T-helper 22 cell (primary cell): Measurements from ENCODE around the gene VEGFC.

Experiments used
- DNase-seq: peaks from one replicate; pipeline ENCODE4 v3.0.0-alpha.2; 2020; ENCODE audit warnings: low read depth

VEGFC gene

DNA sequence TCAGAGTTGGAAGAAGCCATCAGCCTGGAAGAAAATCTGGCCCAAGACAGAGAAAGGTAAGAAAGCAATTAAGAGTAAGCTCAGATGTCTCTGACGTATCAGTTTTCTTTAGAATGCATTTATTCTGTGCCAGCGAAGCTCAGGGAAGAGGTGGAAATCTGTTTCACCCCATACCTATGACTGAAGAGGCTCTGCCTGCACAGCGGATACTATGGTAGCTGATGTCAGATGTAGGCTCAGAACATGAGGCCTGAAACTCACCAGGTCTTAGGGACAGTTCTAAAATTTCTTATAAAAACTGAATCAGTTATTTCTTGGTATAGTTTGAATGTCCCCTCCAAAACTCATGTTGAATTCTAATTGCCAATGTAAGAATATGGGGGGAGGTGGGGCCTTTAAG, 30.9 kb downstream of the VEGFC start:
- no peak for DNase-seq

DNA sequence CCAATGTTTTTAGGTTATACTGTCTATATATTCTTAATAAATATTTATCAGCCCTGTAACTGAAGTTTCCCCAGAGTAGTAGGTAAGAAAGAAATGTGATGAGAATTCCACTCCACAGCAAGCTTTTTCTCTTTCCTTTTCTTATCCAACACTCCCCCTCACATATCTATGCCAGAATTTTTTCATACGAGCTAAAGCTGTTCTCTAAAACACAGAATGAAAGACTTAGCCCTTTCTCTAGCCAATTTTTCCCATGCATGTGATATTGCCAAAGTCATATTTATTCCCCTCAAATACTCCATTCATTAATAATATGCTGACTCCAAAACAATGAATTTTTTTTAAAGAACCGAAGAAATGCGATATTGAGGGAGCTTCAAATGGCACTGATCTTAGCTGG, 32.3 kb downstream of the VEGFC start:
- no peak for DNase-seq

DNA sequence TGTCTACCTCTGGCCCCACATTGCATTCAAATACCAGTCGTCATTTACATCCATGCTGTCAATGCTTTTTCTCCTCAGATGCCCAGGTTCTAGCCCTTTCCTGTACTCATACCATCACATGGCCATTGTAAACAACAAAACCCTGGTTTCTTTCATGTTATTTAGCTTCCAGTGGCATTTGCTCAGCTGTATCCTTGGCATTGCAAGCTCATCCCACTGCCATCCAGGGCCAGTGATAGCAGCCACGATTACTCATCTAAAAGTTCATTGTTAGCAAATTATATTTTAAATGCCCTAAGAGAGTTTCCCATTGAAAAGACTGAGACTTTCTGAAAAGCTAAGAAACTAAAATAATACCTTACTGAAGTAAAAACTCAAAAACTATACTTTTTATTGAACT, 34.0 kb downstream of the VEGFC start:
- DNase-seq: no peak

DNA sequence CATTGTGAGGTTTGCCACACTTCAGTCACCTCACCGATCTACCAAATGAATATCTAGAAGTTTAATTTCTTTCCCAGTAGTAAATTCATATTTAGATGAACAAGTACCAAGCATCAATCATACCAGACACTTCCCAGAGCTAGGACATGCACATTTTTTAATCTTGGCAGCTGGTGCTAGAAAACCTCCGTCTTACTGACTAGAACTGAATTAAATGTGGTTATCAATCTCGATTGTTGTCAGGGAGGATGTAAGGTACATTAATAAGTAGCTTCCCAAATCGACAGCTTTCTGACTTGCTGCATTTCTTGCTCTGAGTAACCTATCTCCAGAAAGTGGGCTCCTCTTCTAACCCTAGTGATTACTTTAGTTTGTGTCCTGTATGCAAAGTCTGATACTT, 34.4 kb downstream of the VEGFC start:
- no peak for DNase-seq

GRCh38 chr4:176755613-176756012, 37.1 kb downstream of the VEGFC start:
- DNase-seq: no peak

DNA sequence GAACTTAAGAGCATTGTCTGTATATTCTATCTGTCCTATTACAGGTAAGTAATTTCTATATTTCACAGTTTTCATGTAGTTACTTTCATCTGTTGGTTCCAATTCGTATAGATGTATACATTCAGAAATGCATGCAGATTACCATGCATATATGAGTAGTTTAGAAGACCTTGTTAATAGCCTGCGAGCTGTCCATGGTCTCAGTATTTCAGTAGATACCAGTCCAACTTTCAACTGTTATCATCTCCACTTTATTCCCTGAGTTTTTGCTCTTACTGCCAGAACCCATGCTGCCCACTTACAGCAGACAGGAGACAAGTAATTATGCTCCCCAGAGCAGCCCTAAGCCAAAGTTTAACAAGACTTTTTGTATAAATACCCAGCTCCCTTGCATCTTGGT, 37.7 kb downstream of the VEGFC start:
- DNase-seq: no peak

- no peak for DNase-seq
These were observed 39.7 kb downstream of the VEGFC start for GRCh38 chr4:176753049-176753448.

DNA sequence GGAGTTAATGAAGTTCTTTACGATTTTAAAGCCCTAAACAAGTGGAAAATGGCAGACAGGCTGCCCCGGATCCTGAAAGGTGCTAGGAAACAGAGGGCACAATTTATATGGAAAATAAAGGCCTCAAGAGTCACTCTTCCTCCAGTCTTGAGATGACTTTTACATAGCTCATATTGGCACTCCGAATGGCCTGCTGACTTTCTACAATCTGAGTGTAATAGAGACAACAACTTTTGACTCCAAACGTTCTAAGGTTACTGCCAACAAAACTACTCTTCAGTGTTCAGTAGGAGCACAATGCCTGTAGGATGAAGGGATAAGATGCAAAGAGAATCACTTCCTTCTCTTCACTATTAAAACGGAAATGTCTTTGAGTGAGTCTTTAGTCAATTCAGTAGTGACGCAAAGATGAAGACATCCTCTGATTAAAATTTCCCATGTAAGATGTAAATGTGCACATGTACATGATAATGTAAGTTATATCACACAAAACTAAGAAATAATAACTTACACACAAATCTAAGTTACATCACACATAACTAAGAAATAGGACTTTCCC, 40.5 kb downstream of the VEGFC start:
- no peak for DNase-seq

GRCh38 chr4:176751061-176751460, 41.7 kb downstream of the VEGFC start:
- no peak for DNase-seq

- no peak for DNase-seq
These were observed 45.9 kb downstream of the VEGFC start for GRCh38 chr4:176746846-176747245.

GRCh38 chr4:176745902-176746301, 46.8 kb downstream of the VEGFC start:
- no peak for DNase-seq

GRCh38 chr4:176744091-176744490, 48.6 kb downstream of the VEGFC start:
- no peak for DNase-seq

DNA sequence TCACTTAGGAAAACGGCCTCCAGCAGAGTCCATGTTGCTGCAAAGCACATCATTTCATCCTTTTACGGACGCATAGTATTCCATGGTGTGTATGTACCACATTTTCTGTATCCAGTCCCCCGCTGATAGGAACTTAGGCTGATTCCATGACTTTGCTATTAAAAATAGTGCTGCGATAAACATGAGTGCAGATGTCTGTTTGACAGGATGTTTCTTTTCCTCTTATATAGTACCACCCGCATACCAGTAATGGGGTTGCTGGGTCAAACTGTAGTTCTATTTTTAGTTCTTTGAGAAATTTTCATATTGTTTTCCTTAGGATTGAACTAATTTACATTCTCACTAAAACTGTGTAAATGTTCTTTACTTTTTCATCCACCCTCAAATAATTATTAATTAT, 50.5 kb downstream of the VEGFC start:
- no peak for DNase-seq

GRCh38 chr4:176741253-176741652, 51.5 kb downstream of the VEGFC start:
- no peak for DNase-seq

DNA sequence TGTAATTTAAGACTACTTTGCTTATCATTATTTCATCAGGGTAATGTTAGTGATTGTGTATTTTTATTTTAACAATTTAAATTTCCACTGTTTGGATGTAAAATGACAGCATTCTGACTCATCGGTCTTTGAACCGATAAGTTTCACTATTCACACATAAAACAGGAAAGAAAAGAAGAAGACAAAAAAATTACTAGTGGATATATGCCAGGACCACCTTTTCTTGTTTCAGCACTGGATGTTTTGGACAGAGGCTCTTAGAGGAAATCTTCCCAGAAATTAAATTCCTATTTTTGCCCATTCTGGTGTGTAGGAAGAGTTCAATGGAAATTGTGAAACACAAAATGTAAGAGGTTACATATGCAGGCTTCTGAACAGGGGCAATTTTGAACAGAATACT, 57.4 kb downstream of the VEGFC start:
- DNase-seq: no peak

- no peak for DNase-seq
These were observed 58.3 kb downstream of the VEGFC start for GRCh38 chr4:176734461-176734860.

GRCh38 chr4:176729489-176729888, 63.2 kb downstream of the VEGFC start:
- DNase-seq: no peak

DNA sequence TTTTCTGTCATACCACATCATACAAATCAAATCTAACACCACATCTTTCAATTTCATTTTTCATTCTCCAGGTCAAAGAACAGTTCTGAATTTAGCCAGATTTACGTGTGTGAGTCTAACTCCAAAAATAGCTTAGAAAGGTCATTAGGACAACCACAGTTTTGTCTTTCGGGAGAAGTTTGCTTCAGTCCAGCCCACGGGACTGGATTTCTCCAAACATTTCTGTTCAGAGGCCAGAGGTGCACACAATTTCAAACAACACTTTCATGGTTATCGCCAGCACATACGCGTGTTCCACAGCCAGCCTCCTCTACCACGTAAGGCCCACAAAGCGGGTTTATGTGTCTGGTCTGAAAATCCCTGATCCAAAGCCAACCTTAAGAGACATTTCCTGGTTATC, 65.9 kb downstream of the VEGFC start:
- no peak for DNase-seq

DNA sequence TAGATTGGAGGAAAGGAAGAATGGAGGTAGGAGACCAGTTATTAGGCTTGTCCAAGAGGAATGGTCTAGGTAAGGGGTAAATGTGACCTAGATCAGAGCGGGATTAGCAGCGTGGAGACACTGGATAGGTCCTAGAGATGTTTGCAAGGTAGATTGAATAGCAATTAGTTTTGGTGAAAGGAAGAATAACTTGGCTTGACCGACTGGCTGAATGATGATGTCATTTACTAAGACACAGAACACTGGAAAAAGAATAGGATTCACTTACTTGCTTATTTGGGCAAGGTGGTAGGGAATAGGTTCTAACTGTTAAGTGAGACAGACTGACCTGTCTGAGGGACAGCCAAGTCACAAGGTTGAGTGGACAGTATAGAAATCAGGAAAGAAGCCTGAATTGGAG, 71.3 kb downstream of the VEGFC start:
- no peak for DNase-seq

- DNase-seq: no peak
These were observed 73.8 kb downstream of the VEGFC start for GRCh38 chr4:176718881-176719280.

- DNase-seq: no peak
These were observed 75.5 kb downstream of the VEGFC start for GRCh38 chr4:176717237-176717636.

- DNase-seq: no peak
These were observed 83.3 kb downstream of the VEGFC start for GRCh38 chr4:176709417-176709816.

- no peak for DNase-seq
These were observed 83.9 kb downstream of the VEGFC start for GRCh38 chr4:176708771-176709311.

GRCh38 chr4:176690716-176691115, 102.0 kb downstream of the VEGFC start:
- DNase-seq: no peak
